HG03280 (cell line): ENCODE data around the gene RPL19.

ENCODE experiments used
- ATAC-seq: cut with Tn5 transposase; IDR thresholded peaks from one replicate; pipeline ENCODE4 v1.9.1; 2021; ENCODE audit warnings: mild to moderate bottlenecking, moderate library complexity; ENCODE audit not compliant: unreplicated experiment

Gene RPL19

DNA sequence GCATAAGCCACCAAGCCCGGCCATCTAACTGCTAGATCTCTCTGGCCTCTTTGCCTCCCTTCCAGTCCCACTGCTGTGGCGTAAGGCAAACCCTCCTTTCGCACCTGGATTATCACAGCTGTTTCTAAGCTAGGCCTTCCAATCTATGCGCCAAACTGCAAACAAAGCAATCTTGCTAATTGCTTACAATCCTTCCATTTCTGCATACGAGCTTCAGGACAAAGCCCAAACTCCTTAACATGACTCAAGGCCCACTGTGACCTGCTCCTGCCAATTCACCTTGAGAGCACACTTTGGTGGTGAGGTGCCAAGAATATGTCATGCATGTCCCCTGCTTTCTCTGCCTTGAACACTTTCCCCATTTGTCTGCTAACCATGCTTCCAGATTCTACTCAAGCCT lies 28.1 kb upstream of the RPL19 start:
- ATAC-seq = no peak

GRCh38 chr17:39173080-39173479 lies 27.0 kb upstream of the RPL19 start:
- no peak for ATAC-seq

DNA sequence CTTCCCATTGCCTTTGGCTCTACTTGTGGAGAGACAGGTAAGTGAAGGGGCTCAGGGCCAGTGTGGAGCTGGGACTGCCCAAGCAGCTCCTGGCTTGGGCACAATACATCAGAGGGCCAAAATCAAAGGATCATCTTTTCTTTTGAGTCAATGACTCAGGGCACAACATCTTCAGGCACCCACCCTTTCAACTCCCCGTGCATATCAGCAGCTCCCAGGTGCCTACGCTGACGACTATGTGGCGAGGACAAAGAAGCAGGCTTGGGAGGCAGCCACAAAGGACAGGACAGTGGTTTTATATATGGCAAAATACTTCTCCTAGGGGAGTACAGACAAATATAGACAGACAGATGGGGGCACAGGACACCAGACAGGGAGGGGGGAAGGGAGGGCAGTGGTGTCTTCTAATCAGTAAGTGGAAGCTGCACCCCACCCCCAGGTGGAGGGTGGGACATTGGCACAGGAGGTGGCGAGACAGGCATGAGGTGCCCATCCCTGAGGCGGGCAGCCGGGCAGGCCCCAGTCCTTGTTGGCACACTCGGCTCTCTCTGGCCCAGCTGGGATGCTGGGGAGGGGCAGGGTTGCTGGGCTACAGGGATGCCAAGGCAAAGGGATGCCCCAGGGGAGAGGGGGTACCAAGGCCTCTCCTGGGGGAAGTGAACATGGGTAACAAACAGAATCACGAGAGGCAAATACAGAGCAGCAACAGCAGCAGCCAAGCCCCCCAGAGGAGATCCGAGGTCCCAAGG lies 26.4 kb upstream of the RPL19 start:
- no peak for ATAC-seq

DNA sequence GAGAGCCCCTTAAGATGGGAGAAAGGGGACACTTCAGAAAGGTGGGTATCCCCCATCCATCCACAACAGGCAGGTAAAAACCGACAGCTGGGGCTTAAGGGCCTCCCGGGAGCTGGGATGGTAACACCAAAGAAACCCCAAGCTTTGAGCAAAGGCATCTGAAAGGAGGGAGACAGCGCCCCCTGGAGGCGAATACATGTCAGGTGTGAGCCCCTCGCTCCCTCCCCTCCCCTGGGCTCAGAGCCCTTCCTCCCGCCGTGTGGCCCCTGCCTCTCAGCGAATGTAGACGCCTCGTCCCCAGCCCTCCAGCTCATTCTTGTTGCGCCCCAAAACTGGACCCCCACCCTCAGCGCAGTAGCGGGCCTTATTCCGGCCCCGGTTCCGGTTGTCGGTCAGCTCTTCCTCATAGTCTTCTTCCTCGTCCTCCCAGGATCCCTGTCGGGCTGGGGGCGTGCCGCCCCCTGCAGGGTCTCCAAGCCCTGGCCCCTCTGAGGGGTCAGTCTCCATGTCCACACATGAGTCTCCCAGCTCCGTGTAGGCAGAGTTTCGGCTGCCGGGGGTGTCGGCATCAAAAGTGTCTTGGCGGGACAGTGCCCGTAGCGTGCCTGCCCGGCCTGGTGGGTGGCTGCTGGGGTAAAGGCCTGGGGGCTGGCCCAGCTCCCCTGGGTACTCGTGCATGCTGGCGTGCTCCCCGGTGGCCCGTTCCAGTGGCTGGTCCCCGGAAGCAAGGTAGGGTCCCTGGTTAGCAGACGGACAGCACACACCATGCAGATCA lies 25.0 kb upstream of the RPL19 start:
- no peak for ATAC-seq

DNA sequence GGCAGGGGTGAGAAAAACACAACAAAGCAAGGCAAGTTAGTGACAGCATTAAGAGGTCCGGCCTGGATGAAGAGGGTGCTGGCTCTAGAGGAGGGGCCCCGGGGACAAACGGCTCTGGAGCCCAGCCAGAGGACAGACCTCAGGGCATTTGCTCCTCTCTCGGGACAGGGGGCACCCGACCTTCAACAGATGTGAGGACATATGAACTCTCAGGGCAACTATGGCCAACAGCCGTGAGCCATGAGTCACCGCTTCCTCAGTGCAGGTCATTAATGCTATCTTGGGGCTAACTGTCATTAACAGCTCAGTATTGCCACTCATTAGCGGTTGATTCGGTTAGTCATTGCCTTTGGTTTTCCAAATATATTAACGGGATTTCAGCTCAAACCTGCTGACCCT lies 24.4 kb upstream of the RPL19 start:
- no peak for ATAC-seq

DNA sequence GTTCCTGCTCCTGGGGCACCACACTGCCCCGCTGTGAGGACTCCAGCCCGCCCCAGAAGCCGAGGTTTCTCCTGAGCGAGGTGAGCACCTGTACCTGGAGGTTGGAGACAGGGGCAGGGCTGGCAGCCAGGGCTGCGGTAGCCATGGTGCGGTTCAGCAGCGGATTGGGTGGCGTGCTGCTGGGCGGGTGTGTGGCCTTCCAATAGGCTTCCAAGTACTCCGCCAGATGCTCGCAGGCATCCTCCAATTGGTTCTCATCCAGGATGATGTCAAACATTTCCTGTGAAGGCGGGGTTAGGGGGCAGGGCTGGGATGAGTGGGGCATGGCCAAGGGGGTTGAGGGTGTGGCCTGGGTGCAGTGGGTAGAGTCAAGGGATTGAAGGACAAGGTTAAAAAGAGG lies 22.8 kb upstream of the RPL19 start:
- ATAC-seq = no peak

DNA sequence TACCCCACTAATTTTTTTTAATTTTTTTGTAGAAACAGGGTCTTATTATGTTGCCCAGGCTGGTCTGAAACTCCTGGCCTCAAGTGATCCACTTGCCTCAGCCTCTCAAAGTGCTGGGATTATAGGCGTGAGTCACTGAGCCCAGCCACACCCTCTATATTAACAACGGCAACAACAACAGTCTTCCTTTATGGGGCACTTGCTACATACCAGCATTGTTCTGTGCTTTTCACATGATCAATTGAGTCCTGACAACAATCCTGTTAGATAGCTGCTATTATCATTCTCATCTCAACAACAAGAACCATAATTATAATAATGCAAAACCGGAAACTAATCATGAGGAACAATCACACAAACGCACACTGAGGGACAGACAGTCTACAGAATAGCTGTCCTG lies 21.5 kb upstream of the RPL19 start:
- no peak for ATAC-seq

DNA sequence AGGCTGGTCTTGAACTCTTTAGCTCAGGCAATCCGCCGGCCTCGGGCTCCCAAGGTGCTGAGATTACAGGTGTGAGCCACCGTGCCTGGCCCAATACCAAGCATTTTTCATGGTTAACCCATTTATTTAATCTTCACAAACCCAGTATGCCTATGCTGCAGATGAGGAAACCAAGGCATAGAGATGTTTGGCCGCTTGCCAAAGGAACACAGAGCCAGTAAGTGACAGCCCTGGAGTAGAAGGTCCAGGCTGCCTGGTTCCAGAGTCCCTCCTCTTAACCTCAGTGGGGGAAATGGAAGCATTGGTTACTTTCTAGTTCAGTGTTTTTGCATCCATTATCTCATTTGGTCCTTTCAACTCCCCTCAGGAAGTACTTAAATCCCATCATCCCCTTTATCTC lies 18.8 kb upstream of the RPL19 start:
- no peak for ATAC-seq

GRCh38 chr17:39183045-39183444 lies 17.0 kb upstream of the RPL19 start:
- no peak for ATAC-seq

DNA sequence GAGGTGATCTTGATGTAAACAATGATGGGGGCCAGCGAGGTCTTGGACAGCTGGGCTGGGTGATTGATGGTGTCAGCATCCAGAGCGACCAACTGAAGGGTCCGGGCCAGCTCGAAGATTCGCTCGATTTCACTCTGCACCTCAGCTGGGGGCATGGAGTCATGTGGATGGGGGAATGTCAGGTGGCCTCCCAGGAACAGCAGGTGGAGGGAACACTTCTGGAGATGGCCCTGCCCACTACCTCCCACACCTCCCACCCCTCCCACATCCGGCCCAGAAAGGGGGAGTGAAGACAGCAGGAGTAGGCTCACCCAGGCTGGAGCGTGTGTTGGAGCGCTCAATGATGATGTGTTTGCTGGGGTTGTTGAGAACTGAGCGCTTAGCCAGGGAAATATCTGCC lies 16.4 kb upstream of the RPL19 start:
- no peak for ATAC-seq

DNA sequence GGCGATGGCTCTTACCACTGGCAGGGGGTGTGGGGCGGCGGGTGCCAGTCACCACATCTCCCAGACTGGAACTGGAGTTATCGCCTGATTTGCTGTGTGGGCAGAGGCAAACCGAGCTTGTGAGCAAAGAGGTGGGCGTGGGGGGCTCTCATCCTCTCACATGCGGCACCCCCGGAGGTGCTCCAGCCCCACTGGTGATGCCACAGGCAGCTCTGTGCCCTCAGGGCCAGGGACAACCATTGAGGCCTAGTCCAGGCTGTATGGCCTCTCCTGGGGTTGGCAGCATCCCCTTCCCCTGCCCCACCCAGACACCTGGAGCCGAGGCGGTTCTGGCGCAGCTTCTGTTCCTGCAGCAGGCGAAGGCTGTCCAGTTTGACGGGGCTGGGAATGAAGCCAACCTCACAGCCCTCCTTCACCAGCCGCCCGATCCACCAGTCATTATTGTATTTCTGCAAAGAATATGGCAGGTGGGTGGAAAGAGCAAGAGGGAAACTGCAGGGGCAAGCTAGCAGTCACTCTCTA lies 13.5 kb upstream of the RPL19 start:
- no peak for ATAC-seq

GRCh38 chr17:39187152-39187830 lies 12.8 kb upstream of the RPL19 start:
- no peak for ATAC-seq

GRCh38 chr17:39191750-39192510 lies 8.2 kb upstream of the RPL19 start:
- ATAC-seq = no peak

- no peak for ATAC-seq
Observed at GRCh38 chr17:39192901-39193300, 7.2 kb upstream of the RPL19 start.

DNA sequence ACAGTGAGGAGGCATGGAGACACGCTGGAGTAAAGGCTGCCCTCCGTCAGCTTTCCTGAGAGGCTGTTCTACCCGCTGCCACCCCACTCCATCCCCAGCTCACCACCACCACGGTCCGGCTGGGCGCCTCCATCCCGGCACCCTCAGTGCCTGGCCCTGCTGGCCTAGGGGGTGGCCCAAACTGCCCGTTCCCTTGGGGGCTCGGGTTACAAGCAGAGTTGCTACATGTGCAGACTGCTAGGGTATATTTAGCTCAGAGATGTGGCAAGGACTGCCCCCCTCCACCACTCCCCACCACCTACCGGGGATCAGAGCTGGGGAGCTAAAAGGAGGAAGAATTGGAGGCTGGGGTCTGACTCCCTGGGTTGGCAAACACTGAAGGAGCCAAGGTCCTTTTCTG lies 6.7 kb upstream of the RPL19 start:
- no peak for ATAC-seq

GRCh38 chr17:39194089-39194984 lies 5.7 kb upstream of the RPL19 start:
- no peak for ATAC-seq

DNA sequence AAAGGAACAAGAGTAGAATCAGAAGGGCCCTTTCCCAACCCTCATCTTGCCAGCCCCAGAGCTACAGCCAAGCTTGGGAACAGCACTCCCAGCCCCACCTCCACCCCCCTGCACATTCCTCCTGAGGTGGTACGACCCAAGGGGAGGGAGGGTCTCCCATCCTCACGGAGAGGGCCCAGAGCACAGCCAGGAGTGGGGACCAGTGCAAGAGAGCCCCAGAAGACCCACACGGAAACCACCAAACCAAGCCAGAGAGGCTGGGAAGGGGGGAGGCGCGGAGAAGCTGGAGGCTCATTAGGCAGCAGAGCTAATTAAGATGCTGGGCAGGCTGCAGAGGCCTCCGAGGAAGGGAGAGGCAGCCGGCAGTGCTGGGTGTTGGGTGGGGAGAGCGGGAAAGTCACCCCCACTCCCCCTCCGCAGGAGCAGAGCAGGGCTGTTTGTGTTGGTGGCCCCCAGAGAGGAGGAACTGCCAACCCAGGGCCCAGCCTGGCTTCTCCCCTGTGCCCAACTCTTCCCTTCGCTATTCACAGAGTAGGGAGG lies 5.0 kb upstream of the RPL19 start:
- no peak for ATAC-seq

DNA sequence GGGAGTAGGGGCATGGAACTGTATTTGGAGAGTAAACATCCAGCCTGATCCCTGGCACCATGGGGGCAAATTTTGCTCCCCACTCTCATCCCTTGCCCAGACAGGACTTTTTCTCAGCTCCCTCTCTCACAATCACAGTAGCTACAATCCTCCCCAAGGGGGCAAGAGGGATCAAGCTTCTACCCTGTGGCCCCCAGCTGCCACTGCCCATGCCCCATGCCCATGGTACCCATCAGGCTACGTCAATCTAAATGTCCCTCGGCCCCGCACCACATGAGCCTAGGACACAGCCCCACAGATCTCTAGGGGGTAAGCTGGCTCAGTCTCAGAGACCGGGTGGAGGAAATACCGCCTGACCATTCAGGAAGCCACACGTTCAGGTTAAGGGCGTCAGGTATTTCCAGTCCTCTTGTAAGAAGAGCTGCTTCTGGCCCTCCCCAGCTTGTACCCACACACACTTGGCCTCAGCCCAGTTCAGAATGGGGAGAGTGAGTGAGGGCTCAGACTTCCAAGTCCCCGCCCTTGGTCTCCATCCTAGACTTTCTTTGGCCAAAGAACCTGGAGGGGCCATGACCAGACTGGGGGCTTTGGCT lies 4.4 kb upstream of the RPL19 start:
- no peak for ATAC-seq

DNA sequence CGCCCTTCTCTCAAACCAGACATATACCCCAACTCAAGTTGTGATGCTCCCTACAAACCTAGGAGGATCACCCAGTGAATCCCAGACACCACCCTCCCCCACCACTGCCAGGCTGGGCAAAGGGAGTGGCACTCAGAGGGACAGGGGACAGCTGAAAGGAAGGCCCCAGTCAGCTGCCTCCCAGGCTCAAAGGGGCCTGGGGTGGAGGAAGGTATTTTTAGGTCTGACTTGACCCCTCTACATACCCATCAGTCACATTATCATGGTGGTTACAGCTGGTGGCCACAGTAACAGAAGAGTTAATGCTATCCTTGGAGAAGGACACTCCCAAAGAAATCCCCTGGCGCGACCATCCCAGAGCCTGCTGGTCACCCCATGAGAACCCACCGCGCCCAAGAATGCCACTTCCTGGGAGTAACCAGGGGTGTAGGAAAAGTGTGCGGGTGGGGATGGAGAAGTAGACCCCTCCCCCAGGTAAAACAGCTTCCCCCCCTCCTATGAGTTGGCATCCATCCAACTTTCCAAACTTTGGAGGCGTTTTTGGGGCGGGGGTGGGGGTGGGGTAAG lies 3.8 kb upstream of the RPL19 start:
- no peak for ATAC-seq
